K562 (cell line): ENCODE data around the gene GASK1A. TPM values are rescaled to one million over a fixed set of nuclear protein-coding genes. Genes with fewer than 3 reads are reported as not detected.

Experiments
- ATAC-seq: fragments of 200-7000 bp; cut with Tn5 transposase; 3 replicates; pipeline ENCODE4 v1.9.1; 2020; ENCODE audit warnings: moderate library complexity
- BruUV-seq: library from RNA; stranded (reverse); fragments of 400-500 nt; replicated peaks from 2 replicates; lab custom pipeline; 2021; lab: Mats Ljungman, UMichigan
- CTCF ChIA-PET: fragments of 300-600 bp; formaldehyde crosslinking; extraction: SDS; loops from one replicate; lab custom pipeline; 2021; ENCODE audit warnings: low intra/inter-chr PET ratio; lab: Yijun Ruan, JAX
- POLR2A ChIA-PET: fragments of 300-600, 350-650 bp; sonication (Branson Sonifier 250); formaldehyde crosslinking; extraction: SDS; loops from one replicate; lab custom pipeline; 2021; ENCODE audit warnings: antibody characterized with exemption, inconsistent platforms; lab: Yijun Ruan, JAX
- DNase-seq, 4 experiments: peaks; one replicate each; pipeline versions ENCODE4 v3.0.0 to v3.0.0-alpha.2; 2011 to 2018; ENCODE audit warnings: low spot score in 3 of 4, mixed read lengths in 3 of 4; ENCODE audit errors: extremely low read depth in 1 of 4
- FAIRE-seq: peaks from 2 replicates; lab custom pipeline; 2011; peaks lifted over from hg19 to GRCh38; lab: Jason Lieb, UNC
- H2AFZ ChIP-seq: 2 replicates; pipeline ENCODE4 v1.6.0; 2011; ENCODE audit warnings: low read depth, low read length, control low read depth, inconsistent platforms
- H3K27ac ChIP-seq: fragments of 200-600 bp; 3 replicates; pipeline ENCODE4 v1.8.0; 2011; ENCODE audit warnings: low read depth, mild to moderate bottlenecking, control low read depth, inconsistent platforms, low read length, moderate library complexity, mixed read lengths; ENCODE audit errors: extremely low read depth
- H3K27me3 ChIP-seq, 2 experiments: fragments of 300-600 bp in 1 of 2; 2 replicates in 1 of 2; 3 replicates in 1 of 2; pipeline versions ENCODE4 v1.6.0 to v1.8.0; 2011; ENCODE audit warnings: inconsistent platforms in 2 of 2, low read length in 2 of 2, mild to moderate bottlenecking in 1 of 2, mixed read lengths in 1 of 2, moderate library complexity in 1 of 2; ENCODE audit not compliant: control insufficient read depth in 2 of 2, insufficient read depth in 2 of 2
- H3K36me3 ChIP-seq: fragments of 300-600 bp; 3 replicates; pipeline ENCODE4 v1.8.0; 2011; ENCODE audit warnings: mild to moderate bottlenecking, low read length, inconsistent platforms; ENCODE audit not compliant: control insufficient read depth, insufficient read depth
- H3K4me1 ChIP-seq, 2 experiments: fragments of 200-600 bp in 1 of 2; replicated peaks in 1 of 2; 2 replicates in 1 of 2; 3 replicates in 1 of 2; pipeline versions ENCODE4 v1.5.1 to v1.8.0; 2011; ENCODE audit warnings: inconsistent platforms in 2 of 2, low read length in 2 of 2, mild to moderate bottlenecking in 1 of 2, mixed read lengths in 1 of 2, moderate library complexity in 1 of 2; ENCODE audit not compliant: control insufficient read depth in 2 of 2, insufficient read depth in 2 of 2
- H3K4me2 ChIP-seq: 2 replicates; pipeline ENCODE4 v1.6.1; 2011; ENCODE audit warnings: low read length, control low read depth, inconsistent platforms, mixed read lengths; ENCODE audit not compliant: insufficient read depth
- H3K4me3 ChIP-seq: fragments of 200-600 bp; sonication (generic), shearing (Covaris generic); 2 replicates; pipeline ENCODE4 v1.5.1; 2016; ENCODE audit warnings: control low read depth, inconsistent platforms
- H3K79me2 ChIP-seq: fragments of 200-600 bp; 3 replicates; pipeline ENCODE4 v1.8.0; 2011; ENCODE audit warnings: low read length, inconsistent platforms; ENCODE audit not compliant: control insufficient read depth, insufficient read depth
- H3K9ac ChIP-seq, 2 experiments: 2 replicates each; pipeline versions ENCODE4 v1.6.0 to v1.6.1; 2011; ENCODE audit warnings: low read depth in 2 of 2, low read length in 2 of 2, control low read depth in 1 of 2, inconsistent platforms in 1 of 2, mild to moderate bottlenecking in 1 of 2, mixed read lengths in 1 of 2; ENCODE audit not compliant: insufficient read depth in 1 of 2
- H3K9me1 ChIP-seq: one replicate; pipeline ENCODE4 v1.6.0; 2011; ENCODE audit warnings: inconsistent platforms, mild to moderate bottlenecking, low read length, moderate library complexity; ENCODE audit not compliant: control insufficient read depth, insufficient read depth
- H3K9me3 ChIP-seq: replicated peaks from 2 replicates; pipeline ENCODE4 v1.5.1; 2011; ENCODE audit warnings: low read depth, low read length, inconsistent platforms; ENCODE audit not compliant: control insufficient read depth, insufficient read depth
- H4K20me1 ChIP-seq: replicated peaks from 2 replicates; pipeline ENCODE4 v1.6.1; 2011; ENCODE audit warnings: low read length, inconsistent platforms, mixed read lengths; ENCODE audit not compliant: control insufficient read depth, insufficient read depth
- BHLHE40 ChIP-seq: IDR thresholded peaks from 2 replicates; pipeline ENCODE4 v1.6.1; 2011; ENCODE audit warnings: low read length, improper control_type of control experiment
- CC2D1A ChIP-seq: fragments of 450-650 bp; IDR thresholded peaks from 2 replicates; pipeline ENCODE4 v1.6.1; 2017; ENCODE audit warnings: mild to moderate bottlenecking
- EP300 ChIP-seq: IDR thresholded peaks from 2 replicates; pipeline ENCODE4 v1.6.1; 2012; ENCODE audit warnings: low read length, improper control_type of control experiment
- ESRRB ChIP-seq: fragments of 250-450 bp; sonication (Bioruptor Pico); IDR thresholded peaks from 2 replicates; pipeline ENCODE4 v1.5.0; 2020; ENCODE audit warnings: mild to moderate bottlenecking, moderate library complexity, borderline replicate concordance
- FOXM1 ChIP-seq, 2 experiments: fragments of 450-650 bp in 1 of 2; sonication (generic) in 1 of 2; formaldehyde crosslinking in 1 of 2; IDR thresholded peaks; 2 replicates each; pipeline versions ENCODE4 v1.6.1 to v1.9.0; 2017 to 2022; ENCODE audit warnings: low read depth in 2 of 2, mild to moderate bottlenecking in 2 of 2, missing genetic modification reagents in 1 of 2, moderate library complexity in 1 of 2
- HDAC1 ChIP-seq, 2 experiments: fragments of 450-650 bp; IDR thresholded peaks; 2 replicates each; pipeline ENCODE4 v1.6.1; 2016 to 2017; ENCODE audit warnings: inconsistent platforms in 1 of 2, mild to moderate bottlenecking in 1 of 2, moderate library complexity in 1 of 2
- MYBL2 ChIP-seq, 2 experiments: fragments of 450-650 bp in 1 of 2; sonication (generic) in 1 of 2; formaldehyde crosslinking in 1 of 2; IDR thresholded peaks; 2 replicates each; pipeline versions ENCODE4 v1.6.1 to v1.8.1; 2017 to 2022; ENCODE audit warnings: borderline replicate concordance in 1 of 2, inconsistent platforms in 1 of 2, low read depth in 1 of 2, mild to moderate bottlenecking in 1 of 2, missing genetic modification reagents in 1 of 2, moderate library complexity in 1 of 2
- NELFE ChIP-seq: IDR thresholded peaks from 2 replicates; pipeline ENCODE4 v1.6.1; 2011; ENCODE audit warnings: mild to moderate bottlenecking; ENCODE audit not compliant: insufficient read depth, insufficient read length
- PCBP1 ChIP-seq: fragments of 200-400 bp; formaldehyde crosslinking; IDR thresholded peaks from 2 replicates; pipeline ENCODE4 v1.6.1; 2018; ENCODE audit warnings: mild to moderate bottlenecking, low read depth, low read length; ENCODE audit not compliant: poor library complexity, severe bottlenecking
- PYGO2 ChIP-seq: fragments of 450-650 bp; IDR thresholded peaks from 2 replicates; pipeline ENCODE4 v1.6.1; 2016; ENCODE audit warnings: mild to moderate bottlenecking, missing genetic modification characterization, moderate library complexity, missing compliant biosample characterization
- SMAD3 ChIP-seq: fragments of 450-650 bp; formaldehyde crosslinking; conservative IDR thresholded peaks from 2 replicates; pipeline ENCODE4 v1.4.0; 2020; ENCODE audit warnings: mild to moderate bottlenecking
- SP1 ChIP-seq: sonication (generic); formaldehyde crosslinking; IDR thresholded peaks from 2 replicates; pipeline ENCODE4 v1.8.1; 2022; ENCODE audit warnings: mild to moderate bottlenecking, missing genetic modification reagents
- TCF7L2 ChIP-seq: fragments of 150-350 bp; IDR thresholded peaks from 2 replicates; pipeline ENCODE4 v1.6.1; 2016; ENCODE audit warnings: low read depth, mild to moderate bottlenecking, low read length, moderate library complexity
- WGBS: fragments of 100-300 bp; shearing (Covaris generic); methylation state at CpG from one replicate; pipeline ENCODE4 v1.1.6; 2016; ENCODE audit warnings: low coverage, mixed read lengths; ENCODE audit not compliant: insufficient coverage; ENCODE audit errors: missing lambda C conversion rate; 5-methylcytosine and 5-hydroxymethylcytosine counted together
- in situ Hi-C: fragments of 300-500 bp; cut with MboI; formaldehyde crosslinking; loops from 4 replicates; pipeline ENCODE4 v1.15.0; 2018; ENCODE audit warnings: inconsistent platforms, mixed read lengths
- intact Hi-C: fragments of 100-400 bp; cut with micrococcal nuclease; formaldehyde crosslinking; loops from 2 replicates; pipeline ENCODE4 v1.14.2; 2022
- polyA plus RNA-seq, 8 experiments: library from polyadenylated mRNA; depleted of rRNA in 4 of 8; stranded (reverse) in 5 of 8; unstranded in 3 of 8; fragments of >200 nt; fragmentation: Nextera tagmentation in 2 of 8; fragmentation: Illumina TruSeq in 1 of 8; extraction: Ambion mirVana in 2 of 8; extraction: Trizol in 1 of 8; gene quantifications; 2 replicates each; pipeline versions ENCODE4 v1.2.1 to v1.2.3, GENCODE V29; 2011 to 2014; ENCODE audit warnings: inconsistent platforms in 1 of 8, missing spikeins in 1 of 8
- total RNA-seq, 7 experiments: library from RNA; depleted of rRNA in 6 of 7; stranded (reverse); fragments of >200 nt in 6 of 7; fragmentation: Illumina TruSeq in 2 of 7; extraction: Trizol in 2 of 7; gene quantifications; 2 replicates each; pipeline versions ENCODE4 v1.2.1 to v1.2.3, GENCODE V29; 2011 to 2021; ENCODE audit warnings: low replicate concordance in 1 of 7
- TF ChIP-seq, protein P1 (sequence below), 2 experiments: IDR thresholded peaks; 2 replicates each; pipeline ENCODE4 v1.6.1; 2012; ENCODE audit warnings: improper control_type of control experiment in 2 of 2, low read depth in 2 of 2, low read length in 2 of 2, borderline replicate concordance in 1 of 2
- TF ChIP-seq, protein P2 (sequence below): IDR thresholded peaks from 2 replicates; pipeline ENCODE4 v1.6.1; 2011; ENCODE audit warnings: borderline replicate concordance, low read depth, mild to moderate bottlenecking, moderate library complexity, low read length; ENCODE audit not compliant: insufficient read depth, poor library complexity, severe bottlenecking

Gene GASK1A
- total and polyA plus RNA-seq, 9 of the 15 experiments (the other 6 are each of a cell fraction or from before 2014, with no cell fraction given) = 0.04 to 0.11 (median 0.05) TPM; not detected in 5

DNA sequence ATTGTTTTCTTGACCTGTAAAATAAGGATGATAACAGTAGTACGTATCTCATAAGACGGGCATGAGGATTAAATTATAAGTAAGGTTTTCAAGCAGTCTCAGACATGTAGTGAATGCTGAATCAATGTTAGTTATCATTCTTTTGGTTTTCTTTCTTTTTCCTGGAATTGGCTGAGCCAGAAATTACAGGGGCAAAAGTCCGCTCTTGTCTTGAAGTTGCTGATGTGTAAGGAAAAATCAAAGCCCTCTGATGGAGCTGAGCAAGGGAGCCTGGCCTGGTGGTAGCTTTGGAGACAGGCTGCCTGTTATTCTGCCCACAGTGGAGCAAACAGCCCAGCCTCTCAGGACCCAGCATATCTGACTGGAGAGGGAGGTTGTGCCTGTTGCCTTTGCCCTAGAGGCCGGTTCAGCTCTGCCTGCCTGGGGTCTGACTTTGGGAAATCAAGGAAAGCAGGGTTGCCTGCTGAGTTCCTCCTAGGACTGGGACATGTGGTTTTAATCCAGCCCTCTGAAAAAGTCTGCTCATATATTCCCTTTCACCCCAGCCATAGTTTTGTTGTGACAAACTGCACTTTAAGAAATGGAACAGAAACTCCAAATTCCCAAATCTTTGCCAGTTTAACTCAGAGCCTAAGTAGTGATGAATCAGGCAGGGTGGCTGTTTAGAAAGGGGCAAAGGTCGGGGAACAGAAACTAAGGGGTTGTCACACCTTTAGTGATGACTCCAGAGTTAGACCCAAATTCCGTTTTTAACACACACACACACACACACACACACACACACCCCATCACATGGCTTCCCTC lies 40.1 kb downstream of the GASK1A start:
- no TSS peak for BruUV-seq
- ChIA-PET POLR2A (no interaction called here), CTCF (no interaction called here)
- FAIRE-seq = no peak
- TF ChIP-seq, protein P1, sequence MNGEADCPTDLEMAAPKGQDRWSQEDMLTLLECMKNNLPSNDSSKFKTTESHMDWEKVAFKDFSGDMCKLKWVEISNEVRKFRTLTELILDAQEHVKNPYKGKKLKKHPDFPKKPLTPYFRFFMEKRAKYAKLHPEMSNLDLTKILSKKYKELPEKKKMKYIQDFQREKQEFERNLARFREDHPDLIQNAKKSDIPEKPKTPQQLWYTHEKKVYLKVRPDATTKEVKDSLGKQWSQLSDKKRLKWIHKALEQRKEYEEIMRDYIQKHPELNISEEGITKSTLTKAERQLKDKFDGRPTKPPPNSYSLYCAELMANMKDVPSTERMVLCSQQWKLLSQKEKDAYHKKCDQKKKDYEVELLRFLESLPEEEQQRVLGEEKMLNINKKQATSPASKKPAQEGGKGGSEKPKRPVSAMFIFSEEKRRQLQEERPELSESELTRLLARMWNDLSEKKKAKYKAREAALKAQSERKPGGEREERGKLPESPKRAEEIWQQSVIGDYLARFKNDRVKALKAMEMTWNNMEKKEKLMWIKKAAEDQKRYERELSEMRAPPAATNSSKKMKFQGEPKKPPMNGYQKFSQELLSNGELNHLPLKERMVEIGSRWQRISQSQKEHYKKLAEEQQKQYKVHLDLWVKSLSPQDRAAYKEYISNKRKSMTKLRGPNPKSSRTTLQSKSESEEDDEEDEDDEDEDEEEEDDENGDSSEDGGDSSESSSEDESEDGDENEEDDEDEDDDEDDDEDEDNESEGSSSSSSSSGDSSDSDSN (IDR thresholded peaks at IDR 0.05; ENCODE audit: borderline replicate concordance in 1 of 2, low read depth in 2 of 2, low read length in 2 of 2) = no peak
- TF ChIP-seq BHLHE40 (no peak), TCF7L2 (no peak), SP1 (CRISPR knock-in tag) (no peak), MYBL2 (IDR thresholded peaks at IDR 0.05; ENCODE audit: low read depth) (no peak), MYBL2 (CRISPR knock-in tag; IDR thresholded peaks at IDR 0.05; ENCODE audit: borderline replicate concordance) (no peak), PYGO2 (tag) (no peak), EP300 (no peak), SMAD3 (CRISPR knock-in tag) (no peak), ESRRB (CRISPR knock-in tag) (no peak), NELFE (no peak), HDAC1 (IDR thresholded peaks at IDR 0.05) (no peak), CC2D1A (no peak), PCBP1 (no peak), FOXM1 (IDR thresholded peaks at IDR 0.05; ENCODE audit: low read depth) (no peak), FOXM1 (CRISPR knock-in tag; IDR thresholded peaks at IDR 0.05; ENCODE audit: low read depth) (no peak)
- TF ChIP-seq, protein P2, sequence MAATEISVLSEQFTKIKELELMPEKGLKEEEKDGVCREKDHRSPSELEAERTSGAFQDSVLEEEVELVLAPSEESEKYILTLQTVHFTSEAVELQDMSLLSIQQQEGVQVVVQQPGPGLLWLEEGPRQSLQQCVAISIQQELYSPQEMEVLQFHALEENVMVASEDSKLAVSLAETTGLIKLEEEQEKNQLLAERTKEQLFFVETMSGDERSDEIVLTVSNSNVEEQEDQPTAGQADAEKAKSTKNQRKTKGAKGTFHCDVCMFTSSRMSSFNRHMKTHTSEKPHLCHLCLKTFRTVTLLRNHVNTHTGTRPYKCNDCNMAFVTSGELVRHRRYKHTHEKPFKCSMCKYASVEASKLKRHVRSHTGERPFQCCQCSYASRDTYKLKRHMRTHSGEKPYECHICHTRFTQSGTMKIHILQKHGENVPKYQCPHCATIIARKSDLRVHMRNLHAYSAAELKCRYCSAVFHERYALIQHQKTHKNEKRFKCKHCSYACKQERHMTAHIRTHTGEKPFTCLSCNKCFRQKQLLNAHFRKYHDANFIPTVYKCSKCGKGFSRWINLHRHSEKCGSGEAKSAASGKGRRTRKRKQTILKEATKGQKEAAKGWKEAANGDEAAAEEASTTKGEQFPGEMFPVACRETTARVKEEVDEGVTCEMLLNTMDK = no peak
- Histone ChIP-seq H3K36me3 (no peaks in the 10 kb centered on the region), H3K4me1 (no peaks in the 10 kb centered on the region), H4K20me1 (no peaks in the 10 kb centered on the region), H3K9me1 (no peaks in the 10 kb centered on the region), H3K79me2 (no peaks in the 10 kb centered on the region), H3K9ac (no peak overlapping the region), H3K4me3 (no peak overlapping the region), H3K27me3 (peaks cover 5 to 7% of the 10 kb centered on the region in 2 experiments; a peak in 2 of 5 replicates), H2AFZ (no peak overlapping the region), H3K27ac (no peak overlapping the region), H3K4me2 (no peak overlapping the region), H3K9me3 (no peaks in the 10 kb centered on the region; the same call in 1 of the 2 replicates)
- WGBS = 4% methylated on average over 6 of the region's 6 CpGs
- no peak for ATAC-seq
- in situ Hi-C loops (no loop called here), intact Hi-C loops (no loop called here)
- DNase-seq = no peak
